ENCODE results near the gene DPT.

- TF ChIP-seq RAD21 (conservative IDR thresholded peaks at IDR 0.05) (no peak), REST (IDR thresholded peaks at IDR 0.05; ENCODE audit: borderline replicate concordance) (no peak), CTCF (IDR thresholded peaks at IDR 0.05; ENCODE audit: poor library complexity, severe bottlenecking) (no peak), TAF1 (IDR thresholded peaks at IDR 0.05; ENCODE audit: low read depth) (no peak), EZH2 (IDR thresholded peaks at IDR 0.05; ENCODE audit: borderline replicate concordance, insufficient read depth, low read length, poor library complexity, severe bottlenecking) (no peak), POLR2AphosphoS5 (IDR thresholded peaks at IDR 0.05) (no peak), MXI1 (conservative IDR thresholded peaks at IDR 0.05; ENCODE audit: poor library complexity, severe bottlenecking) (no peak)
These were observed 23.3 kb upstream of the DPT start for GRCh38 chr1:168752171-168752832.

Measured in neural cell (in vitro differentiated cells).